CD4-positive, alpha-beta T cell treated with Interleukin-6 for 4 hours (primary cell): ENCODE results near the gene ERBB4.
"Not testable (repeated sequence)": the region's sequence is repeated elsewhere in the genome, so short reads cannot be mapped to it uniquely, and the experiment has no call there.

ENCODE experiments used
- DNase-seq: peaks from one replicate; pipeline ENCODE4 v3.0.0-alpha.2; 2020; ENCODE audit warnings: mixed read lengths

The ERBB4 gene

GRCh38 chr2:211766689-211767088 lies 771.9 kb downstream of the ERBB4 start:
- no peak for DNase-seq

- no peak for DNase-seq
Measured at GRCh38 chr2:211762479-211762878, 776.1 kb downstream of the ERBB4 start.

- DNase-seq, result no peak
Measured at GRCh38 chr2:211760103-211760502, 778.5 kb downstream of the ERBB4 start.

- DNase-seq, result no peak
Measured at GRCh38 chr2:211756266-211756665, 782.3 kb downstream of the ERBB4 start.

GRCh38 chr2:211755187-211755586 lies 783.4 kb downstream of the ERBB4 start:
- no peak for DNase-seq

GRCh38 chr2:211751848-211752247 lies 786.8 kb downstream of the ERBB4 start:
- DNase-seq, result no peak

GRCh38 chr2:211748339-211748738 lies 790.3 kb downstream of the ERBB4 start:
- no peak for DNase-seq

GRCh38 chr2:211745295-211746097 lies 793.1 kb downstream of the ERBB4 start:
- no peak for DNase-seq

- DNase-seq, result no peak
Measured at GRCh38 chr2:211744379-211744778, 794.2 kb downstream of the ERBB4 start.

- DNase-seq, result no peak
Measured at GRCh38 chr2:211741966-211742365, 796.6 kb downstream of the ERBB4 start.

GRCh38 chr2:211737282-211737681 lies 801.3 kb downstream of the ERBB4 start:
- DNase-seq, result no peak

- DNase-seq, result no peak
Measured at GRCh38 chr2:211730215-211730614, 808.4 kb downstream of the ERBB4 start.

- DNase-seq, result no peak
Measured at GRCh38 chr2:211729433-211729832, 809.2 kb downstream of the ERBB4 start.

GRCh38 chr2:211724933-211725332 lies 813.7 kb downstream of the ERBB4 start:
- no peak for DNase-seq

GRCh38 chr2:211723398-211723797 lies 815.2 kb downstream of the ERBB4 start:
- DNase-seq, result no peak

GRCh38 chr2:211722928-211723327 lies 815.7 kb downstream of the ERBB4 start:
- no peak for DNase-seq

- not testable (repeated sequence) for DNase-seq
Measured at GRCh38 chr2:211721874-211722273, 816.7 kb downstream of the ERBB4 start.

- DNase-seq, result no peak
Measured at GRCh38 chr2:211709389-211709788, 829.2 kb downstream of the ERBB4 start.

- no peak for DNase-seq
Measured at GRCh38 chr2:211692689-211693088, 845.9 kb downstream of the ERBB4 start.

GRCh38 chr2:211690736-211691135 lies 847.9 kb downstream of the ERBB4 start:
- DNase-seq, result no peak

- no peak for DNase-seq
Measured at GRCh38 chr2:211688196-211688595, 850.4 kb downstream of the ERBB4 start.

GRCh38 chr2:211674715-211675114 lies 863.9 kb downstream of the ERBB4 start:
- DNase-seq, result no peak

- no peak for DNase-seq
Measured at GRCh38 chr2:211673133-211673905, 865.3 kb downstream of the ERBB4 start.

GRCh38 chr2:211671977-211672376 lies 866.6 kb downstream of the ERBB4 start:
- no peak for DNase-seq
